Body of pancreas (tissue), 4 donors: ENCODE results near the gene CAV2.

Experiments used
- POLR2A ChIP-seq, 3 donors: fragments of 450-650 bp; IDR thresholded peaks; one replicate each; pipeline ENCODE4 v1.6.1; 2016; ENCODE audit warnings: antibody characterized with exemption in 3 of 3, mild to moderate bottlenecking in 2 of 3
- TF ChIP-seq, protein P1 (sequence below), 7 experiments: fragments of 450-650 bp in 4 of 7; fragments of 200-600 bp in 3 of 7; sonication (generic) in 3 of 7; IDR thresholded peaks; one replicate each; pipeline ENCODE4 v1.5.1; 2016 to 2019; ENCODE audit warnings: antibody characterized with exemption in 7 of 7

DNA sequence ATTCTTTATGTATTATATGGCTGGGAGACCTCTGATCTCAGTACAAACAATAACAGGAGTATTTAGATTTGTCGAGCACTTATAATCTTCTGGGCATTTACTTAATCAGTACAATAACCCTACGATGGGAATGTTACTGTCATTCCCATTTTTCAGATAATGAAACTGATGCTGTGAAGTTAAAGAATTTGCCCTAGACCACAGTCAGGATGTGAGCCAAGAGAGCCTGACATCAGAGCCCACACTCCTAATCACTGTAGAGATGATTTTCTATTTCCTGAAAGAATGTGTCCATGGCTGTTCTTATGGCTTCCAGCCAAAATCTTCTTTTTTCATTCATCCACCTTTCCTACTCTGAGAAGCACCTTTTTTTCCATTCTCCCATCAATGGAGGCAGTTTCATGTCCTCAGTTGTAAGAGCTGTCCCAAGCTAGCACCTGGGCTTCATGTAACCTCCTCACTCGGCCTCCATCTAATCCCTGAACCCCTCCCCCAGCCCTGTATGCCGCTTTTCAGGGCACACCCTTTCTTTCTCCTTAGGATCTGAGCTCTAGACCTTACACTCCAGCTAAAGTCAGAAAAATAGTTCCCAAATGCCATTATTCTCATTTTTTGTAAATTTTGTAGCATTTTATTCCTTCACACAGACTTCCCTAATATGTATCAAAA is 13.1 kb downstream of the CAV2 start:
- TF ChIP-seq, protein P1, sequence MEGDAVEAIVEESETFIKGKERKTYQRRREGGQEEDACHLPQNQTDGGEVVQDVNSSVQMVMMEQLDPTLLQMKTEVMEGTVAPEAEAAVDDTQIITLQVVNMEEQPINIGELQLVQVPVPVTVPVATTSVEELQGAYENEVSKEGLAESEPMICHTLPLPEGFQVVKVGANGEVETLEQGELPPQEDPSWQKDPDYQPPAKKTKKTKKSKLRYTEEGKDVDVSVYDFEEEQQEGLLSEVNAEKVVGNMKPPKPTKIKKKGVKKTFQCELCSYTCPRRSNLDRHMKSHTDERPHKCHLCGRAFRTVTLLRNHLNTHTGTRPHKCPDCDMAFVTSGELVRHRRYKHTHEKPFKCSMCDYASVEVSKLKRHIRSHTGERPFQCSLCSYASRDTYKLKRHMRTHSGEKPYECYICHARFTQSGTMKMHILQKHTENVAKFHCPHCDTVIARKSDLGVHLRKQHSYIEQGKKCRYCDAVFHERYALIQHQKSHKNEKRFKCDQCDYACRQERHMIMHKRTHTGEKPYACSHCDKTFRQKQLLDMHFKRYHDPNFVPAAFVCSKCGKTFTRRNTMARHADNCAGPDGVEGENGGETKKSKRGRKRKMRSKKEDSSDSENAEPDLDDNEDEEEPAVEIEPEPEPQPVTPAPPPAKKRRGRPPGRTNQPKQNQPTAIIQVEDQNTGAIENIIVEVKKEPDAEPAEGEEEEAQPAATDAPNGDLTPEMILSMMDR (IDR thresholded peaks at IDR 0.05) = no peak
- no peak for TF ChIP-seq POLR2A (IDR thresholded peaks at IDR 0.05)
